CD4-positive, alpha-beta T cell treated with Interleukin-12 subunit alpha and Interleukin-12 subunit beta, for 1 hour (primary cell): Measurements from ENCODE around the gene NXT1.

Experiments used
- DNase-seq: peaks from one replicate; pipeline ENCODE4 v3.0.0-alpha.2; 2020

The NXT1 gene

GRCh38 chr20:23361476-23362391 is 11.1 kb downstream of the NXT1 start, which contains the start of gene GZF1:
Gene GZF1 (plus strand): TSS chr20:23362182. CDS start chr20:23364384, 2,202 bp downstream.
- peak; percentile 99 for DNase-seq

GRCh38 chr20:23362392-23363256 is 12.0 kb downstream of the NXT1 start:
- peak; percentile 50 for DNase-seq

- DNase-seq: no peak
These were observed 12.7 kb downstream of the NXT1 start for GRCh38 chr20:23363257-23363649.

GRCh38 chr20:23365390-23366165 is 15.0 kb downstream of the NXT1 start:
- DNase-seq: no peak

GRCh38 chr20:23366384-23366783 is 15.8 kb downstream of the NXT1 start:
- peak; percentile 34 for DNase-seq

- DNase-seq: no peak
These were observed 17.2 kb downstream of the NXT1 start for GRCh38 chr20:23367770-23368169.

- DNase-seq: no peak
These were observed 17.9 kb downstream of the NXT1 start for GRCh38 chr20:23368316-23369071.

- DNase-seq: no peak
These were observed 18.7 kb downstream of the NXT1 start for GRCh38 chr20:23369072-23369823.

GRCh38 chr20:23370274-23370673 is 19.7 kb downstream of the NXT1 start:
- no peak for DNase-seq

- DNase-seq: no peak
These were observed 20.3 kb downstream of the NXT1 start for GRCh38 chr20:23370873-23371272.

GRCh38 chr20:23371496-23371895 is 20.9 kb downstream of the NXT1 start:
- no peak for DNase-seq

- DNase-seq: no peak
These were observed 23.9 kb downstream of the NXT1 start for GRCh38 chr20:23374441-23374840.

GRCh38 chr20:23375827-23376226 is 25.2 kb downstream of the NXT1 start:
- no peak for DNase-seq

- no peak for DNase-seq
These were observed 29.2 kb downstream of the NXT1 start for GRCh38 chr20:23379772-23380171.

GRCh38 chr20:23381876-23382275 is 31.3 kb downstream of the NXT1 start:
- DNase-seq: no peak

GRCh38 chr20:23386304-23387117 is 35.9 kb downstream of the NXT1 start:
- DNase-seq: no peak

GRCh38 chr20:23387118-23387443 is 36.5 kb downstream of the NXT1 start:
- DNase-seq: no peak

- DNase-seq: no peak
These were observed 39.6 kb downstream of the NXT1 start for GRCh38 chr20:23390091-23390774.

GRCh38 chr20:23391707-23392310 is 41.2 kb downstream of the NXT1 start:
- no peak for DNase-seq
